Colonic mucosa (tissue), 4 donors: ENCODE measurements around the gene EYA3. TPM values are rescaled to one million over a fixed set of nuclear protein-coding genes. Genes with fewer than 3 reads are reported as not detected.

Source experiments
- DNase-seq: peaks from one replicate; pipeline ENCODE4 v3.0.0-alpha.2; 2020
- H3K27ac ChIP-seq: fragments of 200-600 bp; one replicate; pipeline ENCODE4 v1.8.0; 2021
- H3K27me3 ChIP-seq: fragments of 200-600 bp; one replicate; pipeline ENCODE4 v1.8.0; 2021
- H3K36me3 ChIP-seq: fragments of 200-600 bp; one replicate; pipeline ENCODE4 v1.8.0; 2021
- H3K4me1 ChIP-seq: fragments of 200-600 bp; one replicate; pipeline ENCODE4 v1.8.0; 2021; ENCODE audit warnings: mild to moderate bottlenecking
- H3K4me3 ChIP-seq: fragments of 200-600 bp; one replicate; pipeline ENCODE4 v1.8.0; 2021
- H3K9ac ChIP-seq, 2 donors: one replicate each; pipeline ENCODE4 v1.7.0; 2013; ENCODE audit warnings: control low read depth in 2 of 2, low read depth in 2 of 2, low read length in 2 of 2
- H3K9me3 ChIP-seq: fragments of 200-600 bp; one replicate; pipeline ENCODE4 v1.8.0; 2021
- intact Hi-C: fragments of 100-400 bp; cut with DNase I; formaldehyde crosslinking; loops from one replicate; pipeline ENCODE4 v1.14.1; 2022
- total RNA-seq, 2 donors: library from RNA; stranded (reverse); fragmentation: NEBNext Ultra II Directional in 1 of 2; extraction: Animal tissue kit (Norgen Biotek cat#: 25700) in 1 of 2; gene quantifications; one replicate each; pipeline ENCODE4 v1.2.1, GENCODE V29; 2021
- TF ChIP-seq, protein P1 (sequence below): fragments of 200-600 bp; IDR thresholded peaks from one replicate; pipeline ENCODE4 v1.8.0; 2022; ENCODE audit warnings: antibody characterized with exemption, mild to moderate bottlenecking
- donor health status: healthy.
- donor health status: DM: no; HTN: no; CAD: no.
- donor health status: DM: no; HTN: no; CAD: no.

EYA3 gene
- total RNA-seq, 2 donors from 2014 or later = 21.8 to 27.6 TPM

DNA sequence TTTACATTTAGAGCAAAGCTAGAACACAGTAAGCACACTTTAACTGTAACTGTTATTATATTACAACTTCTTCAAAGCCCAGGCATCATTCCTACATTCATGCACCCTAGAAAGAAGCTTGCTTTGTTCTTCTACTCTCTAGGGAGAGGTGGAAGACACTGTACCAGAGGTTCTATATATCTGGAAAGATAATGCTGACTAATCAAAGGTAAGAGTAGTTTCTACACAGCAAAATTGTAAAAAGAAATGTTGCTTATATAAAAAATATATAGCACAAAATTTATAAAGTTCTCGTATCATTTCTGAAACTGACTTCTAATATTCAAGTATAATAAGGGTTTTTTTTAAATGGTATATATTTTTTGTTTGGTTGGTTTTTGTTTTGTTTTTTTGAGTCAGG is 44.0 kb downstream of the EYA3 start:
- H3K9ac ChIP-seq = no peak overlapping the region
- no peak overlapping the region for H3K4me3 ChIP-seq
- H3K27ac ChIP-seq = no peak overlapping the region
- H3K36me3 ChIP-seq = no peaks in the 10 kb centered on the region
- no peaks in the 10 kb centered on the region for H3K4me1 ChIP-seq
- H3K9me3 ChIP-seq = no peaks in the 10 kb centered on the region
- TF ChIP-seq, protein P1, sequence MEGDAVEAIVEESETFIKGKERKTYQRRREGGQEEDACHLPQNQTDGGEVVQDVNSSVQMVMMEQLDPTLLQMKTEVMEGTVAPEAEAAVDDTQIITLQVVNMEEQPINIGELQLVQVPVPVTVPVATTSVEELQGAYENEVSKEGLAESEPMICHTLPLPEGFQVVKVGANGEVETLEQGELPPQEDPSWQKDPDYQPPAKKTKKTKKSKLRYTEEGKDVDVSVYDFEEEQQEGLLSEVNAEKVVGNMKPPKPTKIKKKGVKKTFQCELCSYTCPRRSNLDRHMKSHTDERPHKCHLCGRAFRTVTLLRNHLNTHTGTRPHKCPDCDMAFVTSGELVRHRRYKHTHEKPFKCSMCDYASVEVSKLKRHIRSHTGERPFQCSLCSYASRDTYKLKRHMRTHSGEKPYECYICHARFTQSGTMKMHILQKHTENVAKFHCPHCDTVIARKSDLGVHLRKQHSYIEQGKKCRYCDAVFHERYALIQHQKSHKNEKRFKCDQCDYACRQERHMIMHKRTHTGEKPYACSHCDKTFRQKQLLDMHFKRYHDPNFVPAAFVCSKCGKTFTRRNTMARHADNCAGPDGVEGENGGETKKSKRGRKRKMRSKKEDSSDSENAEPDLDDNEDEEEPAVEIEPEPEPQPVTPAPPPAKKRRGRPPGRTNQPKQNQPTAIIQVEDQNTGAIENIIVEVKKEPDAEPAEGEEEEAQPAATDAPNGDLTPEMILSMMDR = no peak
- no peaks in the 10 kb centered on the region for H3K27me3 ChIP-seq
- no peak for DNase-seq
- intact Hi-C loops = no loop called here

DNA sequence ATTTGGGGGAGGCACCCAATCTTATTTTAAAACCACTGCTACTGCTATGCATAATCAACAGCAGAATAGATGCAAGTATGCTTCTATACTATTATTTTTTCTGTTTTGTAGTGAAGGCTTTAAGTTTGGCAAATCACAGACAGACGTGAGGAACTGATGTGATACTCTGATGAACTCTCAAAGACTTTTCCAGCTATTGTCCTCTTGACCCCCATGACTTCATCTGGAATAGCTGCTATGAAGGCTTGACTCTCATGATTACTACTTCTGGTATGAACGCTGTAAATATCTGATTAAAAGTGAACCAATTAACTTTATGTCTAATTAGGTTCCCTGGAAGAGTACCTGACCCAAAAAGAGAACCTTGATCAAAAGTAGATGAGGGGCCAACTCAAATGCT is 49.1 kb downstream of the EYA3 start:
- intact Hi-C loops = no loop called here

DNA sequence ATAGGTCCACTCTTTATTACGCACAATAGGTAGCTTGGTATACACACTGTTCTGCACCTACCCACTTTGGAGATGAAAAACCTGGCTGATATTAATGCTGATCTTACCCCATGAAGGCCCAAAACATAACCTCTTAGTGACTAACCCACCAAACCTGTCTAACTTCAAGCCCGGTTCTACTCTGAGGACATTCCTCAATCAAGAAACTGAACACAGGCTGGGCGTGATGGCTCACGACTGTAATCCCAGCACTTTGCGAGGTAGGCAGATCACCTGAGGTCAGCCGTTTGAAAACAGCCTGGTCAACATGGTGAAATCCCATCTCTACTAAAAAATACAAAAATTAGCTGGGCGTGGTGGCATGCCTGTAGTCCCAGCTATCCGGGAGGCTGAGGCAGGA is 50.5 kb downstream of the EYA3 start:
- Histone ChIP-seq H3K4me1 (no peaks in the 10 kb centered on the region), H3K9ac (no peak overlapping the region), H3K27ac (no peak overlapping the region), H3K9me3 (no peaks in the 10 kb centered on the region), H3K36me3 (no peaks in the 10 kb centered on the region), H3K4me3 (no peak overlapping the region), H3K27me3 (no peaks in the 10 kb centered on the region)
- no peak for DNase-seq
- TF ChIP-seq, protein P1 = no peak
- intact Hi-C loops = no loop called here

More for the DNA sequence above, 49.1 kb downstream of the EYA3 start:
- Histone ChIP-seq H3K9me3 (no peaks in the 10 kb centered on the region), H3K4me3 (no peak overlapping the region), H3K36me3 (no peaks in the 10 kb centered on the region), H3K27me3 (no peaks in the 10 kb centered on the region), H3K27ac (no peak overlapping the region), H3K9ac (no peak overlapping the region), H3K4me1 (no peaks in the 10 kb centered on the region)
- no peak for DNase-seq
- TF ChIP-seq, protein P1 = no peak

DNA sequence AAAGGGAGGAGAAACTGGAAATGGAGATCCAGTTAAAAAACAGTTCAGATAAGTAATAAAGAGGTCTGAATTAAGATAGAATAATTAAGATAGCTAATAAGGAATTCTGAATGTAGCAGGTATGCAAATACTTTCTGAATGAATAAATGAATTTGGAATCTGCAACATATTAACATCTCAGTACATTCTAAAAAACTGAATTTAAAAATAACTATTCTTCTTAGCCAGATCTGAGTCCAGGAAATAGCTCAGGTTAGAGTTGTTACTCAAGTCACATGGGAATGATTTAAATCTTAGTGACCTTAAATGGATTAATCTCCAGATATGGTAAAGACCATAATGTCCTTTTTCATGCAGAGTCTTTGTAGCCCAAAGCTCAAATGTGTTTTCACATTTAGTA is 51.2 kb downstream of the EYA3 start:
- H3K27ac ChIP-seq = no peak overlapping the region
- H3K9ac ChIP-seq = no peak overlapping the region
- H3K36me3 ChIP-seq = no peaks in the 10 kb centered on the region
- H3K4me1 ChIP-seq = no peaks in the 10 kb centered on the region
- DNase-seq = no peak
- H3K4me3 ChIP-seq = no peak overlapping the region
- H3K9me3 ChIP-seq = no peaks in the 10 kb centered on the region
- TF ChIP-seq, protein P1 = no peak
- intact Hi-C loops = no loop called here
- H3K27me3 ChIP-seq = no peaks in the 10 kb centered on the region

DNA sequence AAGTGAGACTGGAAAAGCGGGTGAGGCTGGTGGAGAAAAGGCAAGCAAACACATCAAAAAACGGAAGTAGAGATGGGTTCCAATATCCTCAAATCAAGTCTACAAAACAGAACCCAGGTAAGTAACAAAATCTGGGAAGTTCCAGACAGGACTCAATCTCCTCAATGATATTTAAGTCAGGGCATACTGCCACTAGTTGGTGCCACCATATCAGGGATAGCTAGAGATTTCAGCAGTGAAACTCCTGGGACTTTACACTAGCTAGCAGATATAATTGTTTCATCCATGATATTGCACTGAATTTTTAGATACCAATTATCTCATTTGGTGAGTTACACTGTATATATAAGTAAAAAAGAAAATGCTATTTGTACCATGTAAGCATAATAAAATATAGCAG is 52.0 kb downstream of the EYA3 start:
- H3K9me3 ChIP-seq = no peaks in the 10 kb centered on the region
- TF ChIP-seq, protein P1 = no peak
- no peak for DNase-seq
- no peak overlapping the region for H3K9ac ChIP-seq
- no peak overlapping the region for H3K27ac ChIP-seq
- intact Hi-C loops = no loop called here
- H3K27me3 ChIP-seq = no peaks in the 10 kb centered on the region
- no peaks in the 10 kb centered on the region for H3K36me3 ChIP-seq
- no peak overlapping the region for H3K4me3 ChIP-seq
- no peaks in the 10 kb centered on the region for H3K4me1 ChIP-seq

DNA sequence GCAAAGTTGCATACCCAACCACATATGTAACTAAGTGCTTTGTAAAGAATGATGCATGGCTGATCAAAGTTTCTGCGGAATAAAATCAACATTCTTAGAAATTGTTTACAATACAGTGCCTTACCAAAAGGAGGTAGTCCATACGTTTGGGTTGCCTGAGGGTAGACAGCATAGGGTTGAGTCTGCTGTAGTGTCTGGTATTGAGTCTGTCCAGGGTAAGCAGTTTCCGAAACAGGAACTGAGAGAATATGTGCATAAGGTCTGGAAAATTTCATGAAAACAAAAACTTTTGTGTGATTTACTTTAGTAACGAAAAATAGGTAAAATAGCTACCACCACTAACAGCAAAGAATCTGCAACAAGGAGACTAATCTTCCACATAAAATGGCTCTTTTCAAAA is 53.0 kb downstream of the EYA3 start:
- Histone ChIP-seq H3K9ac (no peak overlapping the region), H3K27ac (no peak overlapping the region), H3K4me3 (no peak overlapping the region), H3K4me1 (no peaks in the 10 kb centered on the region), H3K9me3 (no peaks in the 10 kb centered on the region), H3K36me3 (no peaks in the 10 kb centered on the region), H3K27me3 (no peaks in the 10 kb centered on the region)
- TF ChIP-seq, protein P1 = no peak
- no peak for DNase-seq
- intact Hi-C loops = no loop called here
